HEK293 (cell line): ENCODE data around the gene CMIP.

ENCODE experiments used
- CTCF ChIA-PET: fragments of 350-600 bp; formaldehyde crosslinking; extraction: SDS; loops from one replicate; lab custom pipeline; 2021; ENCODE audit warnings: antibody characterized with exemption; lab: Yijun Ruan, JAX
- POLR2A ChIA-PET: fragments of 300-600 bp; formaldehyde crosslinking; extraction: SDS; loops from one replicate; lab custom pipeline; 2020; ENCODE audit warnings: antibody characterized with exemption, inconsistent platforms; lab: Yijun Ruan, JAX
- H3K27ac ChIP-seq: fragments of 200-500 bp; sonication (Bioruptor generic); 2 replicates; pipeline ENCODE4 v1.5.1; 2014; ENCODE audit warnings: low read depth, low read length, control low read depth, inconsistent platforms; ENCODE audit errors: extremely low read depth
- H3K36me3 ChIP-seq, 2 experiments: fragments of 200-500 bp in 1 of 2; sonication (Bioruptor generic) in 1 of 2; 1 replicate in 1 of 2; 2 replicates in 1 of 2; pipeline ENCODE4 v1.5.1; 2014 to 2017; ENCODE audit warnings: inconsistent platforms in 2 of 2, low read length in 2 of 2; ENCODE audit not compliant: control insufficient read depth in 2 of 2, insufficient read depth in 1 of 2
- H3K4me1 ChIP-seq: fragments of 200-500 bp; sonication (Bioruptor generic); 2 replicates; pipeline ENCODE4 v1.5.1; 2014; ENCODE audit warnings: mild to moderate bottlenecking, low read length, inconsistent platforms; ENCODE audit not compliant: control insufficient read depth, insufficient read depth
- H3K4me3 ChIP-seq: 2 replicates; pipeline ENCODE4 v1.5.1; 2011; ENCODE audit warnings: low read depth, mild to moderate bottlenecking, control low read depth, low read length, moderate library complexity
- H3K9me3 ChIP-seq: fragments of 200-500 bp; sonication (Bioruptor generic); 2 replicates; pipeline ENCODE4 v1.5.1; 2014; ENCODE audit warnings: low read depth, low read length, inconsistent platforms; ENCODE audit not compliant: control insufficient read depth, insufficient read depth
- KLF16 ChIP-seq: fragments of 450-650 bp; formaldehyde crosslinking; IDR thresholded peaks from 2 replicates; pipeline ENCODE4 v1.5.1; 2017; ENCODE audit warnings: missing biosample characterization, missing genetic modification characterization
- ZBTB17 ChIP-seq: fragments of 450-650 bp; formaldehyde crosslinking; IDR thresholded peaks from 2 replicates; pipeline ENCODE4 v1.5.1; 2016; ENCODE audit warnings: missing biosample characterization, missing genetic modification characterization
- ZEB2 ChIP-seq: fragments of 450-650 bp; formaldehyde crosslinking; IDR thresholded peaks from 2 replicates; pipeline ENCODE4 v1.5.1; 2016; ENCODE audit warnings: missing biosample characterization, missing genetic modification characterization
- ZNF292 ChIP-seq: fragments of 450-650 bp; formaldehyde crosslinking; IDR thresholded peaks from 2 replicates; pipeline ENCODE4 v1.5.1; 2016; ENCODE audit warnings: low read depth, missing biosample characterization, missing genetic modification characterization, borderline replicate concordance
- ZNF518A ChIP-seq: fragments of 450-650 bp; formaldehyde crosslinking; conservative IDR thresholded peaks from 2 replicates; pipeline ENCODE4 v1.5.1; 2016; ENCODE audit warnings: low read depth, missing biosample characterization, missing genetic modification characterization
- ZNF530 ChIP-seq: fragments of 450-650 bp; formaldehyde crosslinking; IDR thresholded peaks from 2 replicates; pipeline ENCODE4 v1.5.1; 2016; ENCODE audit warnings: low read depth, missing biosample characterization, missing genetic modification characterization
- ZNF548 ChIP-seq: fragments of 450-650 bp; formaldehyde crosslinking; IDR thresholded peaks from 2 replicates; pipeline ENCODE4 v1.5.1; 2016; ENCODE audit warnings: missing biosample characterization, missing genetic modification characterization
- ZNF610 ChIP-seq: fragments of 450-650 bp; formaldehyde crosslinking; IDR thresholded peaks from 2 replicates; pipeline ENCODE4 v1.5.1; 2016; ENCODE audit warnings: missing biosample characterization, missing genetic modification characterization, borderline replicate concordance
- ZXDB ChIP-seq: fragments of 450-650 bp; formaldehyde crosslinking; IDR thresholded peaks from 2 replicates; pipeline ENCODE4 v1.5.1; 2016; ENCODE audit warnings: missing biosample characterization, missing genetic modification characterization

The CMIP gene

GRCh38 chr16:81637336-81638235 lies 193.0 kb downstream of the CMIP start:
- no peak overlapping the region for H3K27ac ChIP-seq
- ChIA-PET POLR2A (no interaction called here), CTCF (interaction anchor here (0.5 to 1.0 kb wide), 4 partner anchors 15 to 422 kb away, joined by 3 to 4 read pairs (median 4); no protein-coding TSS in a partner anchor)
- H3K4me1 ChIP-seq = peaks cover 7% of the 10 kb centered on the region
- peaks cover 0 to 4% of the 10 kb centered on the region in 2 experiments; a peak in 1 of 3 replicates for H3K36me3 ChIP-seq
- no peak overlapping the region for H3K4me3 ChIP-seq
- no peaks in the 10 kb centered on the region for H3K9me3 ChIP-seq
- TF ChIP-seq ZEB2 (tag by site-specific recombination) (0 out of 2 replicates have a peak, but pooled peaks have one; percentile 20), ZNF518A (tag by site-specific recombination) (no peak)

DNA sequence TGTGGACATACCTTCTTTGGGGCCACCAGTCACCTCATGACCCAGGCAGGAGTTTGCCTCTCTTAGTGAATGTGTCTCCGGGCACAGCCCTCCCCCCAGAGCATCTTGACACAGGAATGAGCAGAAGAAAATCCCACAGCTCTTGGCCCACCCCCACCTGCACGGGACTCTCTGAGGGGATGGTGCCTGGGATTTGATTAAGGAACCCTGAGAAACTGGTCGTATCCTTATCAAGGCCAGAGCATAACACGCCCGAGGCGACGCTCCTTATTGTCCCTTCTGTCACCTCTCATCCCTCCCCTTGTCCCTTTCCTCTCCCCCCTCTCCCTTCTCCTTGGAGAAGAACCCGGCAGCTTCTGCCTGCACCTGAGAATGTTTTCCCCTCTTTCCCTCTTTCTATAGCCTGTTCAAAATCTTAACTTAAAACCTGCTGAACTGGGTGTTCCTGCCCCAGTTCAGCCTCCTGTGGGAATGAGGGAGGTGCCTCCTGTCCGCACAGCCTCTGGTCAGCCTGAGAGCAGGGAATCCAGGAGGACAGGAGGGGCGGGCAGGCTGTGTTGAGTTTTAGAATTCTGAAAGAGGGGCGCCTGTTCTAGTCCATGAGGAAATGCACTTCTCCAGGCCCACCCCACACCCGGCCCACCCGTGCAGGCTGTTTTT lies 193.8 kb downstream of the CMIP start:
- POLR2A ChIA-PET = no interaction called here
- TF ChIP-seq ZBTB17 (tag by site-specific recombination) (no peak), ZNF610 (tag by site-specific recombination) (peak; percentile 54; the same call in 1 of the 2 replicates), ZXDB (tag by site-specific recombination) (no peak), ZNF292 (tag by site-specific recombination) (no peak)
- Histone ChIP-seq H3K36me3 (peaks cover 0 to 4% of the 10 kb centered on the region in 2 experiments; a peak in 1 of 3 replicates), H3K27ac (no peak overlapping the region), H3K4me3 (no peak overlapping the region), H3K9me3 (no peaks in the 10 kb centered on the region), H3K4me1 (peaks cover 7% of the 10 kb centered on the region)
- CTCF ChIA-PET = interaction anchor here (1.0 kb wide), 1 partner anchor 73 kb away, joined by 4 read pairs; no protein-coding TSS in a partner anchor

GRCh38 chr16:81639348-81639747 lies 194.7 kb downstream of the CMIP start:
- Histone ChIP-seq H3K36me3 (peaks cover 0 to 4% of the 10 kb centered on the region in 2 experiments; a peak in 1 of 3 replicates), H3K9me3 (no peaks in the 10 kb centered on the region), H3K4me3 (no peak overlapping the region), H3K27ac (no peak overlapping the region), H3K4me1 (peaks cover 7% of the 10 kb centered on the region)
- CTCF ChIA-PET = no interaction called here
- POLR2A ChIA-PET = no interaction called here
- no peak for TF ChIP-seq KLF16

DNA sequence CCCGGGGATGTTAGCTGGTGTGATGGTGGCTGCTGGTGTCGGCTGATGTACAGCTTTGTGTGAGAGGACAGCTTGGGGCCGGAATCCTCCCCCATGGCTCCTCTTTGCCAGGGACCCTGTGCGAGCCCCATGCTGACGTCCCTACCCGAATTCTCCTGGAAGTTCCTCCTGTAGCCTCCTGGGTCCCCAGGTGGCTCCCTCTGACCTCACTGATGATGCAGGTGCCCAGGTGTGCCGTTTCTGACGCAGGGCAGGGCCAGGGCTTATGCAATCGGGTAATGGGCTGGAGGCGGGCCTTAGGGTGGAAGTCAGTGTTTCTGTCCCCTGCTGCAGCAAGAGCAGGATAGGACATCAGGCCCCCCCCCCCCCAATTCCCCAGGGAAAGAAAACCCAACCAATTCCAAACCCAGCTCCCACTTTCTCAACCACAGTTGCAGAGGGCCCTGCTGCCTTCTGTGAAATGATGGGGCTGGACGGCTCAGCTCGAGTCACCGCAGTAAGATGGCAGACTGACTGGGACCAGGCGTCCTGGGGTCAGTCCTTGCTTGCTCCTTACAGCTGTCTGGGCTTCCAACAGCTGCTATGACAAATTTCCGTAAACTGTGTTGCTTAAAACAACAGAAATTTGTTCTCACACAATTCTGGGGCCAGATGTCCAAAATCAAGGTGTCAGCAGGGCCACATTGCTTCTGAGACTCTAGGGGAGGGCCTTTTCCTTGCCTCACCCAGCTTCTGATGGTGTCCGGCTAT lies 195.5 kb downstream of the CMIP start:
- H3K36me3 ChIP-seq = peaks cover 0 to 4% of the 10 kb centered on the region in 2 experiments; a peak in 1 of 3 replicates
- POLR2A ChIA-PET = interaction anchor here (0.6 kb wide), 2 partner anchors 189 to 1494 kb away, joined by 3 to 4 read pairs; no protein-coding TSS in a partner anchor
- TF ChIP-seq ZNF530 (no peak), ZNF548 (peak; percentile 77)
- TF ChIP-seq, all 188 proteins: peak for 1
- Histone ChIP-seq H3K4me1 (peaks cover 5% of the 10 kb centered on the region), H3K27ac (no peak overlapping the region), H3K9me3 (no peaks in the 10 kb centered on the region), H3K4me3 (no peak overlapping the region)
- CTCF ChIA-PET = no interaction called here
